GM12878 (cell line): Measurements from ENCODE around the gene STX8. TPM values are rescaled to one million over a fixed set of nuclear protein-coding genes. Genes with fewer than 3 reads are reported as not detected.

Experiments used
- ATAC-seq: fragments of 200-7000 bp; cut with Tn5 transposase; 3 replicates; pipeline ENCODE4 v1.9.1; 2020; ENCODE audit warnings: mild to moderate bottlenecking, moderate library complexity
- BruUV-seq: library from RNA; stranded (reverse); fragments of 400-500 nt; replicated peaks from 2 replicates; lab custom pipeline; 2021; lab: Mats Ljungman, UMichigan
- CTCF ChIA-PET: fragments of 300-600 bp; sonication (Branson Sonifier 250); formaldehyde crosslinking; extraction: SDS; loops from one replicate; lab custom pipeline; 2021; ENCODE audit warnings: inconsistent platforms; lab: Yijun Ruan, JAX
- POLR2A ChIA-PET: fragments of 350-600 bp; formaldehyde crosslinking; extraction: SDS; loops from one replicate; lab custom pipeline; 2021; ENCODE audit warnings: inconsistent platforms; lab: Charles Lee
- RAD21 ChIA-PET: fragments of 300-600 bp; sonication (Branson Sonifier 250); formaldehyde crosslinking; loops from one replicate; lab custom pipeline; 2023; ENCODE audit warnings: antibody characterized with exemption; ENCODE audit not compliant: unreplicated experiment; lab: Charles Lee
- SMC1A ChIA-PET: fragments of 300-600 bp; sonication (Branson Sonifier 250); formaldehyde crosslinking; loops from one replicate; lab custom pipeline; 2023; ENCODE audit not compliant: unreplicated experiment, uncharacterized antibody; lab: Charles Lee
- DNase-seq: peaks from one replicate; pipeline ENCODE4 v3.0.0-alpha.2; 2011; ENCODE audit warnings: low read depth, low spot score
- FAIRE-seq: peaks from 3 replicates; lab custom pipeline; 2011; peaks lifted over from hg19 to GRCh38; lab: Jason Lieb, UNC
- H2AFZ ChIP-seq: 2 replicates; pipeline ENCODE4 v1.6.0; 2011; ENCODE audit warnings: low read depth, low read length, control low read depth; ENCODE audit not compliant: control insufficient read depth
- H3K27ac ChIP-seq: 2 replicates; pipeline ENCODE4 v1.5.1; 2011; ENCODE audit warnings: control low read depth; ENCODE audit not compliant: control insufficient read depth, insufficient read depth
- H3K27me3 ChIP-seq, 2 experiments: replicated peaks in 1 of 2; 2 replicates each; pipeline versions ENCODE4 v1.6.0 to v1.6.1; 2011; ENCODE audit warnings: low read length in 1 of 2; ENCODE audit not compliant: control insufficient read depth in 2 of 2, insufficient read depth in 2 of 2
- H3K36me3 ChIP-seq, 2 experiments: 2 replicates each; pipeline ENCODE4 v1.5.1; 2011; ENCODE audit warnings: low read length in 1 of 2; ENCODE audit not compliant: control insufficient read depth in 2 of 2, insufficient read depth in 2 of 2
- H3K4me1 ChIP-seq: 2 replicates; pipeline ENCODE4 v1.6.1; 2011; ENCODE audit warnings: mild to moderate bottlenecking, low read length, moderate library complexity, mixed read lengths; ENCODE audit not compliant: control insufficient read depth, insufficient read depth
- H3K4me2 ChIP-seq: 2 replicates; pipeline ENCODE4 v1.6.0; 2011; ENCODE audit warnings: control low read depth; ENCODE audit not compliant: control insufficient read depth, insufficient read depth
- H3K4me3 ChIP-seq: fragments of 200-600 bp; sonication (generic); 2 replicates; pipeline ENCODE4 v1.5.1; 2016
- H3K79me2 ChIP-seq: 2 replicates; pipeline ENCODE4 v1.6.0; 2011; ENCODE audit warnings: low read length; ENCODE audit not compliant: control insufficient read depth, insufficient read depth
- H3K9ac ChIP-seq: 2 replicates; pipeline ENCODE4 v1.8.0; 2011; ENCODE audit warnings: low read length, control low read depth, mixed read lengths; ENCODE audit not compliant: control insufficient read depth, insufficient read depth
- H3K9me3 ChIP-seq: replicated peaks from 3 replicates; pipeline ENCODE4 v1.5.1; 2011; ENCODE audit warnings: mild to moderate bottlenecking, low read length; ENCODE audit not compliant: control insufficient read depth, insufficient read depth
- H4K20me1 ChIP-seq: 2 replicates; pipeline ENCODE4 v1.6.0; 2011; ENCODE audit not compliant: control insufficient read depth, insufficient read depth
- EZH2 ChIP-seq: IDR thresholded peaks from 2 replicates; pipeline ENCODE4 v1.6.1; 2012; ENCODE audit warnings: low read depth, mild to moderate bottlenecking, control low read depth, inconsistent platforms, low read length, borderline replicate concordance; ENCODE audit not compliant: control insufficient read depth
- HDAC6 ChIP-seq: fragments of 200-600 bp; sonication (generic); IDR thresholded peaks from one replicate; pipeline ENCODE4 v1.8.0; 2017; ENCODE audit warnings: antibody characterized with exemption; ENCODE audit not compliant: unreplicated experiment
- KDM1A ChIP-seq: fragments of 200-600 bp; sonication (generic); IDR thresholded peaks from 2 replicates; pipeline ENCODE4 v1.6.1; 2016; ENCODE audit warnings: borderline replicate concordance
- NFYA ChIP-seq: IDR thresholded peaks from 2 replicates; pipeline ENCODE4 v1.6.1; 2011; ENCODE audit warnings: low read depth, mild to moderate bottlenecking, low read length, improper control_type of control experiment, borderline replicate concordance
- STAT1 ChIP-seq: fragments of 450-650 bp; conservative IDR thresholded peaks from 2 replicates; pipeline ENCODE4 v1.6.1; 2014; ENCODE audit warnings: antibody characterized with exemption, mild to moderate bottlenecking
- TCF3 ChIP-seq: IDR thresholded peaks from 2 replicates; pipeline ENCODE4 v1.6.1; 2012; ENCODE audit warnings: low read depth, mild to moderate bottlenecking, low read length, borderline replicate concordance; ENCODE audit not compliant: insufficient read depth
- WGBS: methylation state at CpG from one replicate; pipeline ENCODE4 v1.1.6; 2016; ENCODE audit warnings: low lambda C conversion rate; ENCODE audit not compliant: insufficient replicate concordance, insufficient coverage; ENCODE audit errors: missing lambda C conversion rate; 5-methylcytosine and 5-hydroxymethylcytosine counted together
- in situ Hi-C: fragments of 300-500 bp; cut with MboI; formaldehyde crosslinking; loops from 9 replicates; pipeline ENCODE4 v1.14.3; 2018; ENCODE audit warnings: mixed read lengths
- intact Hi-C: fragments of 100-400 bp; cut with micrococcal nuclease; formaldehyde crosslinking; loops from one replicate; pipeline ENCODE4 v1.14.2; 2022; ENCODE audit not compliant: unreplicated experiment
- polyA plus RNA-seq, 11 experiments: library from polyadenylated mRNA; depleted of rRNA in 4 of 11; unstranded in 6 of 11; stranded (reverse) in 5 of 11; fragments of >200 nt; fragmentation: Nextera tagmentation in 4 of 11; fragmentation: Illumina TruSeq in 1 of 11; extraction: Ambion mirVana in 4 of 11; extraction: Trizol in 1 of 11; gene quantifications; 1 replicate in 1 of 11; 2 replicates in 10 of 11; pipeline versions ENCODE4 v1.2.1 to v1.2.3, GENCODE V29; 2011 to 2016; ENCODE audit warnings: inconsistent platforms in 2 of 11, missing spikeins in 2 of 11, low read depth in 1 of 11
- total RNA-seq, 4 experiments: library from RNA; depleted of rRNA in 3 of 4; stranded (reverse); fragments of >200 nt in 3 of 4; fragmentation: Illumina TruSeq in 1 of 4; extraction: Trizol in 1 of 4; gene quantifications; 2 replicates each; pipeline versions ENCODE4 v1.2.1 to v1.2.3, GENCODE V29; 2013 to 2021
- TF ChIP-seq, protein P1 (sequence below): IDR thresholded peaks from 2 replicates; pipeline ENCODE4 v1.6.1; 2012; ENCODE audit warnings: mild to moderate bottlenecking, low read depth, low read length
- TF ChIP-seq, protein P2 (sequence below): fragments of 450-650 bp; IDR thresholded peaks from 2 replicates; pipeline ENCODE4 v1.6.1; 2016; ENCODE audit warnings: mild to moderate bottlenecking, moderate library complexity, borderline replicate concordance

The STX8 gene
- total and polyA plus RNA-seq, 10 of the 15 experiments (the other 5 are each of a cell fraction or from before 2014, with no cell fraction given), result 47.9 to 151 (median 72.9) TPM

DNA sequence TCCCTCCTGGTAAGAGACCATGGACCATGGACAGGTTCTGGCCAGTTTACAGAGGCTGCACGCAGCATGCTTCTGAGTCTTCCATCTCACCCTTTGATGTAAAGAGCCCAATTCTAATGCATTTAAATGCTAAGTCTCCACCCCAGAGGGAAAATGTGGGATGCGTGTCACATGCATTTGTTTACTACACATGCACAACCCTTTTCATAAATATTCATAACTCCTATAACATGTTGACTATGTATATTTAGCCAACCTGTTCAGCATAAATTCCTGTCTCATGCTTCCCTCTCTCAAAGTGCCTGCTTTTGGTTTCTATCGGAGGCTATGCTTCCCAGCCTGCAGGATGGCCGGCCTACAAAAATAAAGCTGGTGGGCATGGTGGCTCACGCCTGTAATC, 260.3 kb downstream of the STX8 start:
- whole genome bisulfite sequencing, result 97% methylated on average over 5 of the region's 5 CpGs

More for the DNA sequence above, 260.3 kb downstream of the STX8 start:
- H3K27me3 ChIP-seq, result no peaks in the 10 kb centered on the region
- H2AFZ ChIP-seq, result no peak overlapping the region
- H3K27ac ChIP-seq, result no peak overlapping the region
- in situ Hi-C loops, result no loop called here
- no peaks in the 10 kb centered on the region for H3K36me3 ChIP-seq
- no peak for TF ChIP-seq KDM1A
- no peak for TF ChIP-seq STAT1
- TF ChIP-seq EZH2, result no peak
- TF ChIP-seq, protein P1, sequence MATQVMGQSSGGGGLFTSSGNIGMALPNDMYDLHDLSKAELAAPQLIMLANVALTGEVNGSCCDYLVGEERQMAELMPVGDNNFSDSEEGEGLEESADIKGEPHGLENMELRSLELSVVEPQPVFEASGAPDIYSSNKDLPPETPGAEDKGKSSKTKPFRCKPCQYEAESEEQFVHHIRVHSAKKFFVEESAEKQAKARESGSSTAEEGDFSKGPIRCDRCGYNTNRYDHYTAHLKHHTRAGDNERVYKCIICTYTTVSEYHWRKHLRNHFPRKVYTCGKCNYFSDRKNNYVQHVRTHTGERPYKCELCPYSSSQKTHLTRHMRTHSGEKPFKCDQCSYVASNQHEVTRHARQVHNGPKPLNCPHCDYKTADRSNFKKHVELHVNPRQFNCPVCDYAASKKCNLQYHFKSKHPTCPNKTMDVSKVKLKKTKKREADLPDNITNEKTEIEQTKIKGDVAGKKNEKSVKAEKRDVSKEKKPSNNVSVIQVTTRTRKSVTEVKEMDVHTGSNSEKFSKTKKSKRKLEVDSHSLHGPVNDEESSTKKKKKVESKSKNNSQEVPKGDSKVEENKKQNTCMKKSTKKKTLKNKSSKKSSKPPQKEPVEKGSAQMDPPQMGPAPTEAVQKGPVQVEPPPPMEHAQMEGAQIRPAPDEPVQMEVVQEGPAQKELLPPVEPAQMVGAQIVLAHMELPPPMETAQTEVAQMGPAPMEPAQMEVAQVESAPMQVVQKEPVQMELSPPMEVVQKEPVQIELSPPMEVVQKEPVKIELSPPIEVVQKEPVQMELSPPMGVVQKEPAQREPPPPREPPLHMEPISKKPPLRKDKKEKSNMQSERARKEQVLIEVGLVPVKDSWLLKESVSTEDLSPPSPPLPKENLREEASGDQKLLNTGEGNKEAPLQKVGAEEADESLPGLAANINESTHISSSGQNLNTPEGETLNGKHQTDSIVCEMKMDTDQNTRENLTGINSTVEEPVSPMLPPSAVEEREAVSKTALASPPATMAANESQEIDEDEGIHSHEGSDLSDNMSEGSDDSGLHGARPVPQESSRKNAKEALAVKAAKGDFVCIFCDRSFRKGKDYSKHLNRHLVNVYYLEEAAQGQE, result no peak
- TF ChIP-seq, protein P2, sequence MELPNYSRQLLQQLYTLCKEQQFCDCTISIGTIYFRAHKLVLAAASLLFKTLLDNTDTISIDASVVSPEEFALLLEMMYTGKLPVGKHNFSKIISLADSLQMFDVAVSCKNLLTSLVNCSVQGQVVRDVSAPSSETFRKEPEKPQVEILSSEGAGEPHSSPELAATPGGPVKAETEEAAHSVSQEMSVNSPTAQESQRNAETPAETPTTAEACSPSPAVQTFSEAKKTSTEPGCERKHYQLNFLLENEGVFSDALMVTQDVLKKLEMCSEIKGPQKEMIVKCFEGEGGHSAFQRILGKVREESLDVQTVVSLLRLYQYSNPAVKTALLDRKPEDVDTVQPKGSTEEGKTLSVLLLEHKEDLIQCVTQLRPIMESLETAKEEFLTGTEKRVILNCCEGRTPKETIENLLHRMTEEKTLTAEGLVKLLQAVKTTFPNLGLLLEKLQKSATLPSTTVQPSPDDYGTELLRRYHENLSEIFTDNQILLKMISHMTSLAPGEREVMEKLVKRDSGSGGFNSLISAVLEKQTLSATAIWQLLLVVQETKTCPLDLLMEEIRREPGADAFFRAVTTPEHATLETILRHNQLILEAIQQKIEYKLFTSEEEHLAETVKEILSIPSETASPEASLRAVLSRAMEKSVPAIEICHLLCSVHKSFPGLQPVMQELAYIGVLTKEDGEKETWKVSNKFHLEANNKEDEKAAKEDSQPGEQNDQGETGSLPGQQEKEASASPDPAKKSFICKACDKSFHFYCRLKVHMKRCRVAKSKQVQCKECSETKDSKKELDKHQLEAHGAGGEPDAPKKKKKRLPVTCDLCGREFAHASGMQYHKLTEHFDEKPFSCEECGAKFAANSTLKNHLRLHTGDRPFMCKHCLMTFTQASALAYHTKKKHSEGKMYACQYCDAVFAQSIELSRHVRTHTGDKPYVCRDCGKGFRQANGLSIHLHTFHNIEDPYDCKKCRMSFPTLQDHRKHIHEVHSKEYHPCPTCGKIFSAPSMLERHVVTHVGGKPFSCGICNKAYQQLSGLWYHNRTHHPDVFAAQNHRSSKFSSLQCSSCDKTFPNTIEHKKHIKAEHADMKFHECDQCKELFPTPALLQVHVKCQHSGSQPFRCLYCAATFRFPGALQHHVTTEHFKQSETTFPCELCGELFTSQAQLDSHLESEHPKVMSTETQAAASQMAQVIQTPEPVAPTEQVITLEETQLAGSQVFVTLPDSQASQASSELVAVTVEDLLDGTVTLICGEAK, result no peak
- no peak for TF ChIP-seq HDAC6
- TF ChIP-seq NFYA, result no peak
- TF ChIP-seq TCF3, result no peak
- H3K79me2 ChIP-seq, result no peaks in the 10 kb centered on the region
- no peak overlapping the region for H3K4me3 ChIP-seq
- ChIA-PET RAD21 (no interaction called here), CTCF (interaction anchor here (0.6 to 0.9 kb wide), 2 partner anchors 18 to 241 kb away, joined by 3 read pairs; no protein-coding TSS in a partner anchor), POLR2A (no interaction called here), SMC1A (no interaction called here)
- DNase-seq (no peak), FAIRE-seq (no peak), ATAC-seq (no peak)
- intact Hi-C loops, result no loop called here
- BruUV-seq, result no TSS peak
- no peak overlapping the region for H3K4me2 ChIP-seq
- H3K9ac ChIP-seq, result no peak overlapping the region
- H3K4me1 ChIP-seq, result no peaks in the 10 kb centered on the region
- no peaks in the 10 kb centered on the region for H4K20me1 ChIP-seq
- H3K9me3 ChIP-seq, result no peaks in the 10 kb centered on the region
